Measurements from ENCODE around the gene DUS3L.

DUS3L gene

GRCh38 chr19:5785423-5785822 is 5.5 kb downstream of the DUS3L start:
- no peak for DNase-seq (ENCODE audit: low read depth in 1 of 2, low spot score in 1 of 2)
- no peak for TF ChIP-seq SPI1 (IDR thresholded peaks at IDR 0.05; ENCODE audit: borderline replicate concordance, low read depth)
- TF ChIP-seq GABPA (IDR thresholded peaks at IDR 0.05; ENCODE audit: low read depth), result no peak
- no peak for TF ChIP-seq POLR2AphosphoS5 (IDR thresholded peaks at IDR 0.05; ENCODE audit: low read depth)
- TF ChIP-seq REST (IDR thresholded peaks at IDR 0.05; ENCODE audit: insufficient replicate concordance, low read depth), result no peak
- TF ChIP-seq CTCF (IDR thresholded peaks at IDR 0.05; ENCODE audit: insufficient read depth, low read length), result no peak
- no peaks in the 10 kb centered on the region for H3K27me3 ChIP-seq (ENCODE audit: insufficient read depth, poor library complexity, severe bottlenecking)
- H3K27ac ChIP-seq (replicated peaks), result no peak overlapping the region
- H3K4me3 ChIP-seq (replicated peaks; ENCODE audit: insufficient read depth, low read length), result no peak overlapping the region

GRCh38 chr19:5784581-5785147 is 6.3 kb downstream of the DUS3L start, which contains the start of gene PRR22:
TSS of gene PRR22 (minus strand) at chr19:5784746. CDS start at chr19:5784660, 86 bp downstream.
- H3K27ac ChIP-seq (replicated peaks), result no peak within 1 kb of the TSS
- no peak for TF ChIP-seq POLR2AphosphoS5 (IDR thresholded peaks at IDR 0.05; ENCODE audit: low read depth)
- TF ChIP-seq SPI1 (IDR thresholded peaks at IDR 0.05; ENCODE audit: borderline replicate concordance, low read depth), result no peak
- no peak for TF ChIP-seq GABPA (IDR thresholded peaks at IDR 0.05; ENCODE audit: low read depth)
- no peak for TF ChIP-seq REST (IDR thresholded peaks at IDR 0.05; ENCODE audit: insufficient replicate concordance, low read depth)
- no peak for TF ChIP-seq CTCF (IDR thresholded peaks at IDR 0.05; ENCODE audit: insufficient read depth, low read length)
- no peaks in the 10 kb centered on the region for H3K27me3 ChIP-seq (ENCODE audit: insufficient read depth, poor library complexity, severe bottlenecking)
- no peak within 1 kb of the TSS for H3K4me3 ChIP-seq (replicated peaks; ENCODE audit: insufficient read depth, low read length)
- DNase-seq (ENCODE audit: low read depth in 1 of 2, low spot score in 1 of 2), result no peak

GRCh38 chr19:5782945-5783919 is 7.7 kb downstream of the DUS3L start:
- H3K4me3 ChIP-seq (replicated peaks; ENCODE audit: insufficient read depth, low read length), result no peak overlapping the region
- H3K27ac ChIP-seq (replicated peaks), result no peak overlapping the region
- no peak for DNase-seq (ENCODE audit: low read depth in 1 of 2, low spot score in 1 of 2)
- no peak for TF ChIP-seq SPI1 (IDR thresholded peaks at IDR 0.05; ENCODE audit: borderline replicate concordance, low read depth)
- no peak for TF ChIP-seq CTCF (IDR thresholded peaks at IDR 0.05; ENCODE audit: insufficient read depth, low read length)
- peak; percentile 33; the same call in 1 of the 2 replicates for TF ChIP-seq POLR2AphosphoS5 (IDR thresholded peaks at IDR 0.05; ENCODE audit: low read depth)
- TF ChIP-seq REST (IDR thresholded peaks at IDR 0.05; ENCODE audit: insufficient replicate concordance, low read depth), result no peak
- H3K27me3 ChIP-seq (ENCODE audit: insufficient read depth, poor library complexity, severe bottlenecking), result no peaks in the 10 kb centered on the region

Data from HL-60 (cell line).